Body of pancreas (tissue), 4 donors: ENCODE data around the gene ERAS.
"Not testable (repeated sequence)": the region's sequence is repeated elsewhere in the genome, so short reads cannot be mapped to it uniquely, and the experiment has no call there.

Experiments
- POLR2A ChIP-seq, 3 donors: fragments of 450-650 bp; IDR thresholded peaks; one replicate each; pipeline ENCODE4 v1.6.1; 2016; ENCODE audit warnings: antibody characterized with exemption in 3 of 3, mild to moderate bottlenecking in 2 of 3
- TF ChIP-seq, protein P1 (sequence below), 7 experiments: fragments of 450-650 bp in 4 of 7; fragments of 200-600 bp in 3 of 7; sonication (generic) in 3 of 7; IDR thresholded peaks; one replicate each; pipeline ENCODE4 v1.5.1; 2016 to 2019; ENCODE audit warnings: antibody characterized with exemption in 7 of 7

DNA sequence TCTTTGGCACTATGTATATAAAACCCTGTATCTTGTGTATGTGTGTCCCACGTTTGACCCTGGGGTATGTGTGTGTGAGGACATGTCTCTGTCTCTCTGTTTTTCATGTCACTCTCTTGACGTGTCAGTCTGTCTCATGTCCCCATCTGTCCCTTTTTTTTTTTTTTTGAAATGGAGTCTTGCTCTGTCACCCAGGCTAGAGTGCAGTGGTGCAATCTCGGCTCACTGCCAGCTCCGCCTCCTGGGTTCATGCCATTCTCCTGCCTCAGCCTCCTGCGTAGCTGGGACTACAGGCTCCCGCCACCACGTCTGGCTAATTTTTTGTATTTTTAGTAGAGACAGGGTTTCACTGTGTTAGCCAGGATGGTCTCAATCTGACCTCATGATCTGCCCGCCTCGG lies 6.9 kb upstream of the ERAS start:
- TF ChIP-seq, protein P1, sequence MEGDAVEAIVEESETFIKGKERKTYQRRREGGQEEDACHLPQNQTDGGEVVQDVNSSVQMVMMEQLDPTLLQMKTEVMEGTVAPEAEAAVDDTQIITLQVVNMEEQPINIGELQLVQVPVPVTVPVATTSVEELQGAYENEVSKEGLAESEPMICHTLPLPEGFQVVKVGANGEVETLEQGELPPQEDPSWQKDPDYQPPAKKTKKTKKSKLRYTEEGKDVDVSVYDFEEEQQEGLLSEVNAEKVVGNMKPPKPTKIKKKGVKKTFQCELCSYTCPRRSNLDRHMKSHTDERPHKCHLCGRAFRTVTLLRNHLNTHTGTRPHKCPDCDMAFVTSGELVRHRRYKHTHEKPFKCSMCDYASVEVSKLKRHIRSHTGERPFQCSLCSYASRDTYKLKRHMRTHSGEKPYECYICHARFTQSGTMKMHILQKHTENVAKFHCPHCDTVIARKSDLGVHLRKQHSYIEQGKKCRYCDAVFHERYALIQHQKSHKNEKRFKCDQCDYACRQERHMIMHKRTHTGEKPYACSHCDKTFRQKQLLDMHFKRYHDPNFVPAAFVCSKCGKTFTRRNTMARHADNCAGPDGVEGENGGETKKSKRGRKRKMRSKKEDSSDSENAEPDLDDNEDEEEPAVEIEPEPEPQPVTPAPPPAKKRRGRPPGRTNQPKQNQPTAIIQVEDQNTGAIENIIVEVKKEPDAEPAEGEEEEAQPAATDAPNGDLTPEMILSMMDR (IDR thresholded peaks at IDR 0.05): not testable (repeated sequence)
- not testable (repeated sequence) for TF ChIP-seq POLR2A (IDR thresholded peaks at IDR 0.05)
